Pancreas (tissue), 10 donors: ENCODE results near the gene TEF. TPM values are rescaled to one million over a fixed set of nuclear protein-coding genes. Genes with fewer than 3 reads are reported as not detected.

Experiments used
- ATAC-seq, 4 donors: fragments of 200-7000 bp; cut with Tn5 transposase; one replicate each; pipeline versions ENCODE4 v1.8.0 to v1.9.1; 2020; ENCODE audit warnings: mild to moderate bottlenecking in 4 of 4, moderate library complexity in 4 of 4
- DNase-seq, 6 donors: peaks; one replicate each; pipeline ENCODE4 v3.0.0-alpha.2; 2020
- FAIRE-seq: peaks from 2 replicates; lab custom pipeline; 2012; peaks lifted over from hg19 to GRCh38; lab: Jason Lieb, UNC
- H3K27ac ChIP-seq, 4 donors: fragments of 200-600 bp; sonication (generic); 1 replicate in 3 of 4; 2 replicates in 1 of 4; pipeline versions ENCODE4 v1.5.0 to v1.8.0; 2020
- H3K27me3 ChIP-seq, 4 donors: fragments of 200-600 bp; one replicate each; pipeline ENCODE4 v1.8.0; 2021
- H3K36me3 ChIP-seq, 3 donors: fragments of 200-600 bp; sonication (generic) in 1 of 3; one replicate each; pipeline versions ENCODE4 v1.5.0 to v1.8.0; 2020 to 2021
- H3K4me1 ChIP-seq, 3 donors: fragments of 200-600 bp; one replicate each; pipeline ENCODE4 v1.8.0; 2021
- H3K4me3 ChIP-seq, 4 donors: fragments of 200-600 bp; sonication (generic) in 2 of 4; one replicate each; pipeline versions ENCODE4 v1.5.0 to v1.8.0; 2020 to 2021
- H3K9me3 ChIP-seq, 4 donors: fragments of 200-600 bp; one replicate each; pipeline ENCODE4 v1.8.0; 2021
- CTCF ChIP-seq, 4 donors: fragments of 200-600 bp; sonication (generic) in 3 of 4; IDR thresholded peaks; one replicate each; pipeline versions ENCODE4 v1.5.0 to v1.8.0; 2021; ENCODE audit warnings: antibody characterized with exemption in 4 of 4
- WGBS, 2 donors: extraction: QIAGEN DNeasy Blood & Tissue Kit; methylation state at CpG; one replicate each; pipeline ENCODE4 v1.1.7; 2013; 5-methylcytosine and 5-hydroxymethylcytosine counted together
- intact Hi-C, 3 donors: fragments of 100-400 bp; cut with DNase I; formaldehyde crosslinking; loops; one replicate each; pipeline versions ENCODE4 v1.11.1 to v1.14.2; 2022
- polyA plus RNA-seq, 2 donors: library from polyadenylated mRNA; stranded (reverse); fragments of 200-250 nt; gene quantifications; one replicate each; pipeline ENCODE4 v1.2.3, GENCODE V29; 2013
- total RNA-seq, 6 donors: library from RNA; stranded (reverse); fragmentation: NEBNext Ultra II Directional in 4 of 6; extraction: Animal tissue kit (Norgen Biotek cat#: 25700) in 4 of 6; gene quantifications; one replicate each; pipeline versions ENCODE4 v1.2.1 to v1.2.4, GENCODE V29; 2021 to 2023
- donor health status: healthy with polysubstance abuse.
- donor health status: DM: no; HTN: no; CAD: no; lungs with moderate emphysema.
- donor health status: DM: no; HTN: no; CAD: no.
- donor health status: control.
- donor health status: control.
- donor health status: Bipolar disorder and iron deficiency.
- donor health status: DM: yes; HTN: yes; CAD: no.
- donor health status: DM: no; HTN: no; CAD: no.
- donor health status: DM: no; HTN: no; CAD: no.
- donor health status: DM: yes; HTN: yes; CAD: no.

Gene TEF
- total and polyA plus RNA-seq, 8 donors, result 8.3 to 19.6 (median 17.6) TPM

- no peak for TF ChIP-seq CTCF (IDR thresholded peaks at IDR 0.05)
- Histone ChIP-seq H3K36me3 (no peaks in the 10 kb centered on the region), H3K27ac (peak overlapping the region; percentile 72 to 83 (median 75)), H3K27me3 (no peaks in the 10 kb centered on the region), H3K4me3 (no peak overlapping the region), H3K4me1 (peaks cover 34 to 43% (median 35%) of the 10 kb centered on the region in 3 donors), H3K9me3 (no peaks in the 10 kb centered on the region)
- FAIRE-seq (no peak), ATAC-seq (peak; percentile 71 to 80 (median 76)), DNase-seq (peak; percentile 95 to 100 (median 99))
- 18 to 20% methylated on average over 13 of the region's 13 CpGs for WGBS, 2 donors
- intact Hi-C loops, result no loop called here
Measured at GRCh38 chr22:41417622-41418390, 36.1 kb downstream of the TEF start.

- 62 to 63% methylated on average over 9 of the region's 9 CpGs for whole genome bisulfite sequencing, 2 donors
- TF ChIP-seq CTCF (IDR thresholded peaks at IDR 0.05), result no peak
- Histone ChIP-seq H3K4me1 (peaks cover 34 to 43% (median 35%) of the 10 kb centered on the region in 3 donors), H3K4me3 (no peak overlapping the region), H3K36me3 (no peaks in the 10 kb centered on the region), H3K9me3 (no peaks in the 10 kb centered on the region), H3K27ac (peak overlapping the region; percentile 72 to 83 (median 75)), H3K27me3 (no peaks in the 10 kb centered on the region)
- intact Hi-C loops, result no loop called here
- DNase-seq (no peak), ATAC-seq (no peak), FAIRE-seq (no peak)
Measured at GRCh38 chr22:41418717-41419116, 37.0 kb downstream of the TEF start.

- H3K4me1 ChIP-seq, result no peaks in the 10 kb centered on the region
- 80 to 81% methylated on average over 9 of the region's 9 CpGs for WGBS, 2 donors
- H3K9me3 ChIP-seq, result no peaks in the 10 kb centered on the region
- H3K27ac ChIP-seq, result no peak overlapping the region
- ATAC-seq, result no peak
- no peak for TF ChIP-seq CTCF (IDR thresholded peaks at IDR 0.05)
- intact Hi-C loops, result no loop called here
- H3K27me3 ChIP-seq, result no peaks in the 10 kb centered on the region
- H3K4me3 ChIP-seq, result no peak overlapping the region
- H3K36me3 ChIP-seq, result no peaks in the 10 kb centered on the region
- no peak for DNase-seq
- FAIRE-seq, result no peak
Measured at GRCh38 chr22:41425660-41426365, 44.1 kb downstream of the TEF start.

GRCh38 chr22:41429232-41429950, 47.6 kb downstream of the TEF start:
- Histone ChIP-seq H3K36me3 (peaks cover 0 to 5% (median 3%) of the 10 kb centered on the region in 3 donors), H3K27ac (no peak overlapping the region), H3K4me3 (no peak overlapping the region), H3K4me1 (no peaks in the 10 kb centered on the region), H3K27me3 (no peaks in the 10 kb centered on the region), H3K9me3 (no peaks in the 10 kb centered on the region)
- TF ChIP-seq CTCF (IDR thresholded peaks at IDR 0.05), result no peak
- FAIRE-seq (no peak), ATAC-seq (no peak), DNase-seq (no peak)
- WGBS, 2 donors, result 90% methylated on average over 13 of the region's 13 CpGs
- intact Hi-C loops, result no loop called here
